Right lobe of liver (tissue), 6 donors: ENCODE measurements around the gene ITGAD. TPM values are rescaled to one million over a fixed set of nuclear protein-coding genes. Genes with fewer than 3 reads are reported as not detected.
A peak's percentile ranks its signal among the peaks of the same experiment; 100 is the strongest.
"Not testable (repeated sequence)": the region's sequence is repeated elsewhere in the genome, so short reads cannot be mapped to it uniquely, and the experiment has no call there.

Experiments
- ATAC-seq, 4 donors: fragments of 200-7000 bp; cut with Tn5 transposase; one replicate each; pipeline ENCODE4 v1.9.1; 2020; ENCODE audit warnings: mild to moderate bottlenecking in 4 of 4, moderate library complexity in 4 of 4
- DNase-seq, 3 donors: peaks; one replicate each; pipeline ENCODE4 v3.0.0-alpha.2; 2020
- H3K27ac ChIP-seq, 3 donors: fragments of 200-600 bp; one replicate each; pipeline ENCODE4 v1.8.0; 2022
- H3K27me3 ChIP-seq, 2 donors: fragments of 200-600 bp; one replicate each; pipeline ENCODE4 v1.8.0; 2022
- H3K36me3 ChIP-seq, 4 donors: fragments of 200-600 bp; sonication (generic) in 1 of 4; one replicate each; pipeline versions ENCODE4 v1.5.1 to v1.8.0; 2017 to 2022; ENCODE audit warnings: control low read depth in 1 of 4
- H3K4me1 ChIP-seq, 4 donors: fragments of 200-600 bp; sonication (generic) in 1 of 4; one replicate each; pipeline versions ENCODE4 v1.5.1 to v1.8.0; 2017 to 2022; ENCODE audit warnings: control low read depth in 1 of 4
- H3K4me3 ChIP-seq, 3 donors: fragments of 200-600 bp; one replicate each; pipeline ENCODE4 v1.8.0; 2022
- H3K9me3 ChIP-seq, 4 donors: fragments of 200-600 bp; sonication (generic) in 1 of 4; one replicate each; pipeline versions ENCODE4 v1.5.1 to v1.8.0; 2017 to 2022; ENCODE audit warnings: control low read depth in 1 of 4
- POLR2A ChIP-seq: fragments of 450-650 bp; IDR thresholded peaks from one replicate; pipeline ENCODE4 v1.6.1; 2017; ENCODE audit warnings: antibody characterized with exemption, mild to moderate bottlenecking
- WGBS: methylation state at CpG from one replicate; pipeline ENCODE4 v1.1.6; 2018; ENCODE audit warnings: low coverage, low lambda C conversion rate; ENCODE audit not compliant: insufficient coverage; ENCODE audit errors: missing lambda C conversion rate; 5-methylcytosine and 5-hydroxymethylcytosine counted together
- intact Hi-C, 2 donors: fragments of 100-400 bp; cut with DNase I; formaldehyde crosslinking; loops; one replicate each; pipeline versions ENCODE4 v1.11.2 to v1.14.1; 2022
- total RNA-seq, 6 experiments: library from RNA; depleted of rRNA in 2 of 6; stranded (reverse); fragments of >200 nt in 2 of 6; fragmentation: NEBNext Ultra II Directional in 3 of 6; extraction: Animal tissue kit (Norgen Biotek cat#: 25700) in 3 of 6; gene quantifications; one replicate each; pipeline versions ENCODE4 v1.1.0 to v1.2.4, GENCODE V29; 2016 to 2023
- TF ChIP-seq, protein P1 (sequence below), 4 donors: fragments of 200-600 bp in 3 of 4; fragments of 450-650 bp in 1 of 4; IDR thresholded peaks; one replicate each; pipeline versions ENCODE4 v1.5.1 to v1.8.0; 2016 to 2022; ENCODE audit warnings: antibody characterized with exemption in 4 of 4, mild to moderate bottlenecking in 2 of 4
- donor health status: DM: no; HTN: yes; CAD: no.
- donor health status: DM: no; HTN: no; CAD: no.
- donor health status: DM: no; HTN: no; CAD: no.
- donor health status: DM: no; HTN: yes; CAD: no.
- donor health status: DM: no; HTN: yes; CAD: no.

ITGAD gene
- total RNA-seq, 6 experiments from 2014 or later: 0.13 to 2.0 (median 0.69) TPM; not detected in 2

DNA sequence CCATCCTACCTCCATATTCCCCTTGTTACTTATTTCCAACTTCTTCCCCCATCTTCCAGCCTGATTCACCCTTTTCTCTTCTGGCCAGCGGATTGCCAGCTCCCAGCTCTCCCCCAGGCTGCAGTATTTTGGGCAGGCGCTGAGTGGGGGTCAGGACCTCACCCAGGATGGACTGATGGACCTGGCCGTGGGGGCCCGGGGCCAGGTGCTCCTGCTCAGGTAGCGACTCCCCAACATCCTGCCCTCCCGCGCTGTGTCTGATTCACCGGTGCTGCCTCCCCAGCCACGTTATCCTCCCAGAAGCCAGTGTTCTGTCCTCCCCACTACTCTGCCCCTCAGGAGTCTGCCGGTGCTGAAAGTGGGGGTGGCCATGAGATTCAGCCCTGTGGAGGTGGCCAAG lies 19.6 kb downstream of the ITGAD start:
- Histone ChIP-seq H3K27me3 (no peaks in the 10 kb centered on the region), H3K4me3 (no peak overlapping the region), H3K9me3 (no peaks in the 10 kb centered on the region), H3K4me1 (no peaks in the 10 kb centered on the region), H3K36me3 (no peaks in the 10 kb centered on the region), H3K27ac (no peak overlapping the region)
- DNase-seq: no peak
- no peak for ATAC-seq
- TF ChIP-seq POLR2A: no peak
- TF ChIP-seq, protein P1, sequence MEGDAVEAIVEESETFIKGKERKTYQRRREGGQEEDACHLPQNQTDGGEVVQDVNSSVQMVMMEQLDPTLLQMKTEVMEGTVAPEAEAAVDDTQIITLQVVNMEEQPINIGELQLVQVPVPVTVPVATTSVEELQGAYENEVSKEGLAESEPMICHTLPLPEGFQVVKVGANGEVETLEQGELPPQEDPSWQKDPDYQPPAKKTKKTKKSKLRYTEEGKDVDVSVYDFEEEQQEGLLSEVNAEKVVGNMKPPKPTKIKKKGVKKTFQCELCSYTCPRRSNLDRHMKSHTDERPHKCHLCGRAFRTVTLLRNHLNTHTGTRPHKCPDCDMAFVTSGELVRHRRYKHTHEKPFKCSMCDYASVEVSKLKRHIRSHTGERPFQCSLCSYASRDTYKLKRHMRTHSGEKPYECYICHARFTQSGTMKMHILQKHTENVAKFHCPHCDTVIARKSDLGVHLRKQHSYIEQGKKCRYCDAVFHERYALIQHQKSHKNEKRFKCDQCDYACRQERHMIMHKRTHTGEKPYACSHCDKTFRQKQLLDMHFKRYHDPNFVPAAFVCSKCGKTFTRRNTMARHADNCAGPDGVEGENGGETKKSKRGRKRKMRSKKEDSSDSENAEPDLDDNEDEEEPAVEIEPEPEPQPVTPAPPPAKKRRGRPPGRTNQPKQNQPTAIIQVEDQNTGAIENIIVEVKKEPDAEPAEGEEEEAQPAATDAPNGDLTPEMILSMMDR (IDR thresholded peaks at IDR 0.05): no peak
- intact Hi-C loops: no loop called here
- WGBS: 60% methylated on average over 4 of the region's 10 CpGs

- no peak overlapping the region for H3K4me3 ChIP-seq
- no peaks in the 10 kb centered on the region for H3K36me3 ChIP-seq
- TF ChIP-seq, protein P1 (IDR thresholded peaks at IDR 0.05): no peak
- no peak for TF ChIP-seq POLR2A
- H3K27ac ChIP-seq: no peak overlapping the region
- H3K4me1 ChIP-seq: no peaks in the 10 kb centered on the region
- 93% methylated on average over 3 of the region's 5 CpGs for WGBS
- DNase-seq: no peak
- ATAC-seq: no peak
- H3K9me3 ChIP-seq: no peaks in the 10 kb centered on the region
- H3K27me3 ChIP-seq: no peaks in the 10 kb centered on the region
- intact Hi-C loops: no loop called here
These were observed 20.2 kb downstream of the ITGAD start for GRCh38 chr16:31413381-31413780.

- no peaks in the 10 kb centered on the region for H3K4me1 ChIP-seq
- H3K4me3 ChIP-seq: no peak overlapping the region
- no peak for ATAC-seq
- H3K36me3 ChIP-seq: no peaks in the 10 kb centered on the region
- DNase-seq: no peak
- H3K27ac ChIP-seq: no peak overlapping the region
- H3K9me3 ChIP-seq: no peaks in the 10 kb centered on the region
- TF ChIP-seq, protein P1 (IDR thresholded peaks at IDR 0.05): no peak
- no peak for TF ChIP-seq POLR2A
- 59% methylated on average over 2 of the region's 4 CpGs for WGBS
- no peaks in the 10 kb centered on the region for H3K27me3 ChIP-seq
- intact Hi-C loops: no loop called here
These were observed 20.8 kb downstream of the ITGAD start for GRCh38 chr16:31413943-31414342.

DNA sequence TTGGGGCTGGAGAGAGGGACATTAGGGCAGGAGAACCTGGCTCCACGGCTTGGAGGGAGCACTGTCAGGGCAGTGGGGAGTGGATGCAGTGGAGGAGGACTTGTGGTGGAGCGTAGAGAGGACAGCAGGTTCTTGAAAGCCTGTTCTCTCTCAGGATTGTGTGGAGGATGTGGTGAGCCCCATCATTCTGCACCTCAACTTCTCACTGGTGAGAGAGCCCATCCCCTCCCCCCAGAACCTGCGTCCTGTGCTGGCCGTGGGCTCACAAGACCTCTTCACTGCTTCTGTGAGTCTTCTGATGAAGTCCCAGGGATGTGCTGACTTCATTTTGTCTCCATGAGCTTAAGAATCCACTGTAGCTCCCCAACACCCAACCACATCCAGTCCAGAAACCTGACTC lies 21.6 kb downstream of the ITGAD start:
- intact Hi-C loops: no loop called here
- Histone ChIP-seq H3K9me3 (no peaks in the 10 kb centered on the region), H3K27ac (no peak overlapping the region), H3K4me1 (no peaks in the 10 kb centered on the region), H3K36me3 (no peaks in the 10 kb centered on the region), H3K27me3 (no peaks in the 10 kb centered on the region), H3K4me3 (no peak overlapping the region)
- WGBS: 80% methylated on average over 1 of the region's 4 CpGs
- peak in 1 of 4 donors; percentile 35 for ATAC-seq
- TF ChIP-seq POLR2A: no peak
- TF ChIP-seq, protein P1 (IDR thresholded peaks at IDR 0.05): no peak
- no peak for DNase-seq

DNA sequence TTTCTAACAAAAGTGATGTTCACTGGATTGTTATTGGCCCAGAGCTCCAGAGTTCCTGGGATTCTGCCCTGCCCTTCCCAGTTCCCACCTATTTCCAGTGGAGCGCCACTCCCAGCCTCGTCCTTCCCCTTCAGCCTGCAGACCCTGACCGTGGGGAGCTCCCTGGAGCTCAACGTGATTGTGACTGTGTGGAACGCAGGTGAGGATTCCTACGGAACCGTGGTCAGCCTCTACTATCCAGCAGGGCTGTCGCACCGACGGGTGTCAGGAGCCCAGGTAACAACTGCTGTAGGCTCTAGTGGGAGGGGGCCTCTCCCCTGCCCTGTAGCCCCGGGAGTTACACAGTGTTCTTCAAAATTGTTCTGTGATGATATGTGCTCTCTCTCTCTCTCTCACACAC lies 23.2 kb downstream of the ITGAD start:
- H3K36me3 ChIP-seq: no peaks in the 10 kb centered on the region
- intact Hi-C loops: no loop called here
- 53% methylated on average over 4 of the region's 11 CpGs for WGBS
- no peaks in the 10 kb centered on the region for H3K4me1 ChIP-seq
- H3K4me3 ChIP-seq: no peak overlapping the region
- no peak for ATAC-seq
- no peaks in the 10 kb centered on the region for H3K9me3 ChIP-seq
- TF ChIP-seq, protein P1 (IDR thresholded peaks at IDR 0.05): no peak
- no peak for TF ChIP-seq POLR2A
- no peak overlapping the region for H3K27ac ChIP-seq
- DNase-seq: no peak
- H3K27me3 ChIP-seq: no peaks in the 10 kb centered on the region

GRCh38 chr16:31417036-31417435 lies 23.9 kb downstream of the ITGAD start:
- H3K4me1 ChIP-seq, intact Hi-C loops, H3K36me3 ChIP-seq, ATAC-seq, H3K27me3 ChIP-seq, H3K9me3 ChIP-seq, H3K27ac ChIP-seq, H3K4me3 ChIP-seq, DNase-seq: not testable (repeated sequence)
- whole genome bisulfite sequencing: 79% methylated on average over 2 of the region's 2 CpGs
